Loucy (cell line): ENCODE measurements around the gene ANKFY1.

Experiments
- EZH2phosphoT487 ChIP-seq: fragments of 200-600 bp; IDR thresholded peaks from 2 replicates; pipeline ENCODE4 v1.6.1; 2018; ENCODE audit warnings: antibody characterized with exemption, mild to moderate bottlenecking, moderate library complexity, borderline replicate concordance
- TF ChIP-seq, protein P1 (sequence below): fragments of 200-600 bp; sonication (generic); conservative IDR thresholded peaks from 2 replicates; pipeline ENCODE4 v1.5.1; 2014; ENCODE audit warnings: mild to moderate bottlenecking, antibody characterized with exemption, low read length

DNA sequence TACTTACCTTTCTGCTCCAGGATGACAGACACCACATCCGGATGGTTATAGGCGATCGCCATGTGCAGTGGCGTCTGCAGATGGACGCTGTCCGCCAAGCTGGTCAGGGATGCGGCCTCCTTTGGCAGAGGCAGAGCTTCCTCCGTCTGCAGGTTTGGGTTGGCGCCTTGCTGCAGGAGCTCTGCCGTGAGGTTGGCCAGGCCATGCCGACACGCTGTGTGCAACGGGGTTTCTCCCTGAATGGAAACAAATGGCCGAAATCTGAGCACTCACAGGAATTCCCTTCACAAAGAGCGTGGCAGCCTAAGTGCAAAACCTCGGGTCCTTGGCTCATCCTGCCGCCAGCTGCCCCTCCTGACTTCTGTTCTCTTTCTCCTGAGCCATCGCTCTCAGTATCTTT is 79.0 kb downstream of the ANKFY1 start:
- TF ChIP-seq, protein P1, sequence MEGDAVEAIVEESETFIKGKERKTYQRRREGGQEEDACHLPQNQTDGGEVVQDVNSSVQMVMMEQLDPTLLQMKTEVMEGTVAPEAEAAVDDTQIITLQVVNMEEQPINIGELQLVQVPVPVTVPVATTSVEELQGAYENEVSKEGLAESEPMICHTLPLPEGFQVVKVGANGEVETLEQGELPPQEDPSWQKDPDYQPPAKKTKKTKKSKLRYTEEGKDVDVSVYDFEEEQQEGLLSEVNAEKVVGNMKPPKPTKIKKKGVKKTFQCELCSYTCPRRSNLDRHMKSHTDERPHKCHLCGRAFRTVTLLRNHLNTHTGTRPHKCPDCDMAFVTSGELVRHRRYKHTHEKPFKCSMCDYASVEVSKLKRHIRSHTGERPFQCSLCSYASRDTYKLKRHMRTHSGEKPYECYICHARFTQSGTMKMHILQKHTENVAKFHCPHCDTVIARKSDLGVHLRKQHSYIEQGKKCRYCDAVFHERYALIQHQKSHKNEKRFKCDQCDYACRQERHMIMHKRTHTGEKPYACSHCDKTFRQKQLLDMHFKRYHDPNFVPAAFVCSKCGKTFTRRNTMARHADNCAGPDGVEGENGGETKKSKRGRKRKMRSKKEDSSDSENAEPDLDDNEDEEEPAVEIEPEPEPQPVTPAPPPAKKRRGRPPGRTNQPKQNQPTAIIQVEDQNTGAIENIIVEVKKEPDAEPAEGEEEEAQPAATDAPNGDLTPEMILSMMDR = no peak
- no peak for TF ChIP-seq EZH2phosphoT487
